ENCODE data around the gene ITGAL. TPM values are rescaled to one million over a fixed set of nuclear protein-coding genes. Genes with fewer than 3 reads are reported as not detected.

ITGAL gene
- total and polyA plus RNA-seq, 2 of the 13 experiments (the other 11 are each of a cell fraction or from before 2014, with no cell fraction given), result 0.86 to 1.2 TPM

GRCh38 chr16:30437511-30438046 lies 35.0 kb upstream of the ITGAL start (continued):
- TF ChIP-seq HNF4G (IDR thresholded peaks at IDR 0.05; ENCODE audit: borderline replicate concordance, low read depth, low read length) (0 out of 2 replicates have a peak, but pooled peaks have one; percentile 25), HNF4G (CRISPR knock-in tag; IDR thresholded peaks at IDR 0.05; ENCODE audit: borderline replicate concordance, low read depth) (no peak), SOX6 (IDR thresholded peaks at IDR 0.05) (no peak), SOX6 (CRISPR knock-in tag; IDR thresholded peaks at IDR 0.05) (peak; percentile 90), BRCA1 (CRISPR knock-in tag; IDR thresholded peaks at IDR 0.05) (peak; percentile 23; the same call in 1 of the 2 replicates), ZUFSP (CRISPR knock-in tag; IDR thresholded peaks at IDR 0.05; ENCODE audit: borderline replicate concordance) (no peak), PAWR (CRISPR knock-in tag; IDR thresholded peaks at IDR 0.05; ENCODE audit: borderline replicate concordance) (no peak), MXD4 (CRISPR knock-in tag; IDR thresholded peaks at IDR 0.05) (0 out of 2 replicates have a peak, but pooled peaks have one; percentile 13), HDAC1 (CRISPR knock-in tag; IDR thresholded peaks at IDR 0.05) (peak; percentile 52; the same call in 1 of the 2 replicates), MXD1 (CRISPR knock-in tag; IDR thresholded peaks at IDR 0.05) (no peak), BCL6 (CRISPR knock-in tag; IDR thresholded peaks at IDR 0.05) (peak; percentile 70), ZNF337 (CRISPR knock-in tag; IDR thresholded peaks at IDR 0.05; ENCODE audit: borderline replicate concordance, low read depth) (peak; percentile 49; the same call in 1 of the 2 replicates), SOX5 (CRISPR knock-in tag; IDR thresholded peaks at IDR 0.05; ENCODE audit: borderline replicate concordance) (peak; percentile 85), POGZ (CRISPR knock-in tag; IDR thresholded peaks at IDR 0.05) (peak; percentile 67), IRF2 (CRISPR knock-in tag; IDR thresholded peaks at IDR 0.05) (peak; percentile 35; the same call in 1 of the 2 replicates), ZNF136 (CRISPR knock-in tag; IDR thresholded peaks at IDR 0.05; ENCODE audit: low read depth) (0 out of 2 replicates have a peak, but pooled peaks have one; percentile 47), SETDB1 (CRISPR knock-in tag; IDR thresholded peaks at IDR 0.05; ENCODE audit: borderline replicate concordance) (no peak), MIXL1 (CRISPR knock-in tag; IDR thresholded peaks at IDR 0.05) (0 out of 2 replicates have a peak, but pooled peaks have one; percentile 50), ZFP90 (CRISPR knock-in tag; IDR thresholded peaks at IDR 0.05; ENCODE audit: borderline replicate concordance) (no peak), MIER3 (CRISPR knock-in tag; IDR thresholded peaks at IDR 0.05; ENCODE audit: borderline replicate concordance) (peak; percentile 74; the same call in 1 of the 2 replicates)
- TF ChIP-seq, protein P1, sequence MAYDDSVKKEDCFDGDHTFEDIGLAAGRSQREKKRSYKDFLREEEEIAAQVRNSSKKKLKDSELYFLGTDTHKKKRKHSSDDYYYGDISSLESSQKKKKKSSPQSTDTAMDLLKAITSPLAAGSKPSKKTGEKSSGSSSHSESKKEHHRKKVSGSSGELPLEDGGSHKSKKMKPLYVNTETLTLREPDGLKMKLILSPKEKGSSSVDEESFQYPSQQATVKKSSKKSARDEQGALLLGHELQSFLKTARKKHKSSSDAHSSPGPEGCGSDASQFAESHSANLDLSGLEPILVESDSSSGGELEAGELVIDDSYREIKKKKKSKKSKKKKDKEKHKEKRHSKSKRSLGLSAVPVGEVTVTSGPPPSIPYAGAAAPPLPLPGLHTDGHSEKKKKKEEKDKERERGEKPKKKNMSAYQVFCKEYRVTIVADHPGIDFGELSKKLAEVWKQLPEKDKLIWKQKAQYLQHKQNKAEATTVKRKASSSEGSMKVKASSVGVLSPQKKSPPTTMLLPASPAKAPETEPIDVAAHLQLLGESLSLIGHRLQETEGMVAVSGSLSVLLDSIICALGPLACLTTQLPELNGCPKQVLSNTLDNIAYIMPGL (CRISPR knock-in tag; IDR thresholded peaks at IDR 0.05; ENCODE audit: borderline replicate concordance in 1 of 2, low read depth in 1 of 2), result 0 out of 4 replicates have a peak, but pooled peaks of 1 of the 2 experiments have one; percentile 32
- TF ChIP-seq, protein P2, sequence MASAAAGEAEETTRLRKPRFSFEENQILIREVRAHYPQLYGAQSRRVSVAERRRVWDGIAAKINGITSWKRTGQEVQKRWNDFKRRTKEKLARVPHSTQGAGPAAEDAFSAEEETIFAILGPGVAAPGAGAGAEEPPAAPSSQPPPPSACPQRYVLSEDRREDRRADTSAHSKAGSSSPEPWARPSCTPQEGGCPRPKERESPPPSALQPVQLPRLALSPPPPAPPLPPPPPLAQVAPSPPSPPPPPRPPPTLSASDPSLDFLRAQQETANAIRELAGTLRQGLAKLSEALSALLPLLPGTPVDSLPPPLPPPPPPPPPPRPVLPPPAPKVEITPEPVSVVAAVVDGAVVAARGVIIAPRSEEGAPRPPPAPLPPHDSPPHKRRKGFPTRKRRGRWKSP (CRISPR knock-in tag; IDR thresholded peaks at IDR 0.05), result no peak
- TF ChIP-seq, protein P3, sequence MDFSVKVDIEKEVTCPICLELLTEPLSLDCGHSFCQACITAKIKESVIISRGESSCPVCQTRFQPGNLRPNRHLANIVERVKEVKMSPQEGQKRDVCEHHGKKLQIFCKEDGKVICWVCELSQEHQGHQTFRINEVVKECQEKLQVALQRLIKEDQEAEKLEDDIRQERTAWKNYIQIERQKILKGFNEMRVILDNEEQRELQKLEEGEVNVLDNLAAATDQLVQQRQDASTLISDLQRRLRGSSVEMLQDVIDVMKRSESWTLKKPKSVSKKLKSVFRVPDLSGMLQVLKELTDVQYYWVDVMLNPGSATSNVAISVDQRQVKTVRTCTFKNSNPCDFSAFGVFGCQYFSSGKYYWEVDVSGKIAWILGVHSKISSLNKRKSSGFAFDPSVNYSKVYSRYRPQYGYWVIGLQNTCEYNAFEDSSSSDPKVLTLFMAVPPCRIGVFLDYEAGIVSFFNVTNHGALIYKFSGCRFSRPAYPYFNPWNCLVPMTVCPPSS (IDR thresholded peaks at IDR 0.05), result no peak
- TF ChIP-seq, protein P4, sequence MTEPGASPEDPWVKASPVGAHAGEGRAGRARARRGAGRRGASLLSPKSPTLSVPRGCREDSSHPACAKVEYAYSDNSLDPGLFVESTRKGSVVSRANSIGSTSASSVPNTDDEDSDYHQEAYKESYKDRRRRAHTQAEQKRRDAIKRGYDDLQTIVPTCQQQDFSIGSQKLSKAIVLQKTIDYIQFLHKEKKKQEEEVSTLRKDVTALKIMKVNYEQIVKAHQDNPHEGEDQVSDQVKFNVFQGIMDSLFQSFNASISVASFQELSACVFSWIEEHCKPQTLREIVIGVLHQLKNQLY (CRISPR knock-in tag; IDR thresholded peaks at IDR 0.05), result peak; percentile 48; the same call in 1 of the 2 replicates
